AG20443 (cell line): ENCODE data around the gene SQSTM1.

ENCODE experiments used
- DNase-seq: peaks from one replicate; pipeline ENCODE4 v3.0.0; 2012; ENCODE audit warnings: low spot score, mixed read lengths

Gene SQSTM1

GRCh38 chr5:179874136-179874535 is 53.4 kb downstream of the SQSTM1 start:
- DNase-seq: no peak

- no peak for DNase-seq
Observed at GRCh38 chr5:179874536-179875292, 54.0 kb downstream of the SQSTM1 start.

- DNase-seq: no peak
Observed at GRCh38 chr5:179875741-179876609, 55.3 kb downstream of the SQSTM1 start.

- no peak for DNase-seq
Observed at GRCh38 chr5:179876610-179876952, 55.9 kb downstream of the SQSTM1 start.

- DNase-seq: no peak
Observed at GRCh38 chr5:179878222-179879002, 57.7 kb downstream of the SQSTM1 start.

GRCh38 chr5:179879003-179879689 is 58.4 kb downstream of the SQSTM1 start:
- DNase-seq: no peak

- no peak for DNase-seq
Observed at GRCh38 chr5:179879690-179880010, 58.9 kb downstream of the SQSTM1 start.

GRCh38 chr5:179880066-179880650 is 59.5 kb downstream of the SQSTM1 start:
- no peak for DNase-seq

GRCh38 chr5:179880848-179881590 is 60.3 kb downstream of the SQSTM1 start:
- no peak for DNase-seq

- DNase-seq: no peak
Observed at GRCh38 chr5:179882338-179882737, 61.6 kb downstream of the SQSTM1 start.

- no peak for DNase-seq
Observed at GRCh38 chr5:179883163-179883562, 62.5 kb downstream of the SQSTM1 start.

- DNase-seq: no peak
Observed at GRCh38 chr5:179885491-179886090, 64.9 kb downstream of the SQSTM1 start.

- DNase-seq: no peak
Observed at GRCh38 chr5:179886190-179886911, 65.6 kb downstream of the SQSTM1 start.

- DNase-seq: no peak
Observed at GRCh38 chr5:179887095-179887494, 66.4 kb downstream of the SQSTM1 start.
